ENCODE measurements around the gene PFN4.
A peak's percentile ranks its signal among the peaks of the same experiment; 100 is the strongest.

Gene PFN4

GRCh38 chr2:24076849-24077534, 46.1 kb downstream of the PFN4 start:
- DNase-seq = peak; percentile 59

GRCh38 chr2:24075915-24076848, 47.0 kb downstream of the PFN4 start, which contains the start of gene SF3B6:
Gene SF3B6, minus strand, starts transcription at chr2:24076326. Its CDS starts 97 bp downstream, at chr2:24076229.
- DNase-seq = peak; percentile 99

DNA sequence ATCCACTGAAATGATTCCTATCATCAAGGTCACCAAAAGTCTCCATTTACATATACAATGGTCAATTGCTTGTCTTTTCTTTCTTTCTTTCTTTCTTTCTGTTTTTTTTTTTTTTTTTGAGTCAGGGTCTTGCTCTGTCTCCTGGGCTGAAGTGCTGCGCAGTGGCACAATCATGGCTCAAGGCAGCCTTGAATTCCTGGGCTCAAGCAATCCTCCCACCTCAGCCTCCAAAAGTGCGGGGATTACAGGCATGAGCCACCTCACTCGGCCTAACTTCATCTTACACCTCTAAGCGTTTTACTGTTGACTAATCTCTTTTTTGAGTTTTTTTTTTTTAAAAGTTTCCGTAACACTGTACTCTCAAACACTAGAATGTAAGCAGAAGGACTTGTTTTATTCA, 47.9 kb downstream of the PFN4 start:
- DNase-seq = no peak

DNA sequence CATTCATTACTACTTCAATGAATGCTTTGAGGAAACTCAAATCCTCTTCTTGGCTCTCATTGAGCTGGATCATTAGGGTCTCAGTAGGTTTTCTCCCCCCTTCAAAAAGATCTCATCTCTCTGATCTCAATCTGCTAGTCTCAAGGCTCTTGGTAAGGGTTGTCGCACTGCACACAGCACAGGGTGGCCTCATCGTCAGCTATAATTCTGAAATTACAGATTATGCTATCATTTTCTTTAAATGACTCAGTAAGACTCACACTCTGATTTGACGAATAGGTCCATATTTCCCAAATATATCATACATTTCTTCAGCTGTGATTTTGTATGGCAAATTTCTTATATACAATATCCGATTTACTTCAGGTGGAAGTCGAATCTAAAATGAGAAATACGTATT, 49.3 kb downstream of the PFN4 start:
- DNase-seq = no peak

DNA sequence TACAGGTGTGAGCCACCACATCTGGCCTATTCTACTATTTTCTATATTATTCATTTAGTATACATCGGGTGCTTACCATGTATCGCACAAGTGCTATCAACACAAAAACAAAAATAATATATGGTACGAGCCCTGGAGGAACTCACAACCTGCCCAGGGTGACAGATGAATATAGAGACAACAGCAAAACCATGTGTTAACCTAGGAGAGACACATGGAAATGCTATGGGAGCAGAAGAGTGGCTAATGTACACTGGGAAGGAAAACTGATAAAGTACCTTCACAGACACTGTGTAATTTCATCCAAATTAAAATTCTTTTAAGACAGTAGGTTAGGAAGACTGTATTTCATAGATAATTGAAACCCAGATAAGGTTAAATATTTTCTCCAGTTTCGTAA, 50.9 kb downstream of the PFN4 start:
- DNase-seq = no peak

DNA sequence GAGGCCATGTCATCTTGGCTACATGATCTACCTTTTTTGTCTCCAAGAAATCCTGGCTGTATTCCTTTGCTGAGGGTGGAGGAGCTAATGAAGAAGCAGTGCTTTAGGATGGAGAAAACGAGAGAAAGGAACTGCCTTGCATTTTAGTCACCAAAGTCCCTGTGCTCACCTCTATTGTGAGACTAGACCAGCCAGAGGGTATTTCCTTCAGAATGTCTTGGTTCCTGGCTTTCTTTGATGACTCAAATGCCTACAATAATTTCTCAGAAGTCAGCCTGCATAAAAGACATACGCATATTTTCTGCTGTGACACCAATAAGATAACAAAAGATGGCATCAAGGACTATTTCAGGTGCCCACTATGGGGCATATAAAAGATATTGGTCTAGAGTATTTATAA, 57.8 kb downstream of the PFN4 start:
- DNase-seq = no peak
